Transverse colon (tissue), 4 donors: ENCODE data around the gene HDGFL2. TPM values are rescaled to one million over a fixed set of nuclear protein-coding genes. Genes with fewer than 3 reads are reported as not detected.

ENCODE experiments used
- DNase-seq: peaks from one replicate; pipeline ENCODE4 v3.0.0-alpha.2; 2019
- H3K27ac ChIP-seq, 4 donors: fragments of 200-600 bp; sonication (generic); 2 replicates each; pipeline ENCODE4 v1.5.1; 2016 to 2018; ENCODE audit warnings: inconsistent platforms in 4 of 4
- H3K27me3 ChIP-seq: fragments of 200-600 bp; sonication (generic); 2 replicates; pipeline ENCODE4 v1.5.1; 2017; ENCODE audit warnings: inconsistent platforms
- H3K36me3 ChIP-seq, 4 donors: fragments of 200-600 bp; sonication (generic); 2 replicates each; pipeline ENCODE4 v1.5.1; 2017 to 2019; ENCODE audit warnings: inconsistent platforms in 4 of 4
- H3K4me1 ChIP-seq, 4 donors: fragments of 200-600 bp; sonication (generic); 2 replicates each; pipeline ENCODE4 v1.5.1; 2017 to 2020; ENCODE audit warnings: inconsistent platforms in 4 of 4
- H3K4me3 ChIP-seq, 4 donors: fragments of 200-600 bp; sonication (generic); 1 replicate in 1 of 4; 2 replicates in 3 of 4; pipeline versions ENCODE4 v1.5.1 to v1.6.1; 2017 to 2019; ENCODE audit warnings: inconsistent platforms in 4 of 4
- H3K9me3 ChIP-seq, 2 donors: fragments of 200-600 bp; sonication (generic); 2 replicates each; pipeline ENCODE4 v1.5.1; 2017 to 2019; ENCODE audit warnings: inconsistent platforms in 2 of 2
- EP300 ChIP-seq: sonication (generic); formaldehyde crosslinking; IDR thresholded peaks from one replicate; pipeline ENCODE4 v1.6.1; 2017; ENCODE audit warnings: antibody characterized with exemption, low read depth
- POLR2A ChIP-seq: fragments of 450-650 bp; IDR thresholded peaks from one replicate; pipeline ENCODE4 v1.6.1; 2016; ENCODE audit warnings: antibody characterized with exemption, mild to moderate bottlenecking, moderate library complexity
- POLR2AphosphoS5 ChIP-seq, 3 donors: sonication (generic); formaldehyde crosslinking; IDR thresholded peaks; one replicate each; pipeline ENCODE4 v1.6.1; 2016; ENCODE audit warnings: antibody characterized with exemption in 3 of 3
- WGBS, 2 donors: methylation state at CpG; one replicate each; pipeline ENCODE4 v1.1.5; 2018; ENCODE audit warnings: low coverage in 1 of 2; 5-methylcytosine and 5-hydroxymethylcytosine counted together
- in situ Hi-C, 4 donors: fragments of 200-750 bp; cut with MboI; loops; one replicate each; pipeline versions ENCODE4 v1.15.0 to v1.15.1; 2017; ENCODE audit warnings: low sequenced_read_pairs in 3 of 4, low pct_ligation_motif_present in 1 of 4, low pct_unique_long_range_greater_than_20kb in 1 of 4
- intact Hi-C: fragments of 100-400 bp; cut with DNase I; formaldehyde crosslinking; loops from one replicate; pipeline ENCODE4 v1.15.1; 2023; ENCODE audit warnings: low total_unique reads
- total RNA-seq, 4 donors: library from RNA; depleted of rRNA; stranded (reverse); fragments of >200 nt; gene quantifications; one replicate each; pipeline ENCODE4 v1.1.0, GENCODE V29; 2016
- TF ChIP-seq, protein P1 (sequence below), 5 experiments: fragments of 200-600 bp in 3 of 5; fragments of 450-650 bp in 2 of 5; sonication (generic) in 3 of 5; IDR thresholded peaks; 1 replicate in 2 of 5; 2 replicates in 3 of 5; pipeline ENCODE4 v1.5.1; 2016 to 2017; ENCODE audit warnings: antibody characterized with exemption in 5 of 5, inconsistent platforms in 3 of 5, mild to moderate bottlenecking in 2 of 5, moderate library complexity in 1 of 5

HDGFL2 gene
- total RNA-seq, 4 donors from 2014 or later = 30.0 to 98.4 (median 38.9) TPM

- no peaks in the 10 kb centered on the region for H3K9me3 ChIP-seq
These were observed 28.9 kb downstream of the HDGFL2 start for GRCh38 chr19:4500841-4501591.

GRCh38 chr19:4501691-4502090 is 29.6 kb downstream of the HDGFL2 start:
- in situ Hi-C loops (no loop called here), intact Hi-C loops (no loop called here)
- H3K4me3 ChIP-seq = no peak overlapping the region
- no peak overlapping the region for H3K27ac ChIP-seq
- peaks cover 0 to 15% (median 0%) of the 10 kb centered on the region in 4 donors for H3K36me3 ChIP-seq
- TF ChIP-seq POLR2AphosphoS5 (IDR thresholded peaks at IDR 0.05) (no peak), EP300 (no peak), POLR2A (no peak)
- TF ChIP-seq, protein P1, sequence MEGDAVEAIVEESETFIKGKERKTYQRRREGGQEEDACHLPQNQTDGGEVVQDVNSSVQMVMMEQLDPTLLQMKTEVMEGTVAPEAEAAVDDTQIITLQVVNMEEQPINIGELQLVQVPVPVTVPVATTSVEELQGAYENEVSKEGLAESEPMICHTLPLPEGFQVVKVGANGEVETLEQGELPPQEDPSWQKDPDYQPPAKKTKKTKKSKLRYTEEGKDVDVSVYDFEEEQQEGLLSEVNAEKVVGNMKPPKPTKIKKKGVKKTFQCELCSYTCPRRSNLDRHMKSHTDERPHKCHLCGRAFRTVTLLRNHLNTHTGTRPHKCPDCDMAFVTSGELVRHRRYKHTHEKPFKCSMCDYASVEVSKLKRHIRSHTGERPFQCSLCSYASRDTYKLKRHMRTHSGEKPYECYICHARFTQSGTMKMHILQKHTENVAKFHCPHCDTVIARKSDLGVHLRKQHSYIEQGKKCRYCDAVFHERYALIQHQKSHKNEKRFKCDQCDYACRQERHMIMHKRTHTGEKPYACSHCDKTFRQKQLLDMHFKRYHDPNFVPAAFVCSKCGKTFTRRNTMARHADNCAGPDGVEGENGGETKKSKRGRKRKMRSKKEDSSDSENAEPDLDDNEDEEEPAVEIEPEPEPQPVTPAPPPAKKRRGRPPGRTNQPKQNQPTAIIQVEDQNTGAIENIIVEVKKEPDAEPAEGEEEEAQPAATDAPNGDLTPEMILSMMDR (IDR thresholded peaks at IDR 0.05) = no peak
- WGBS, 2 donors = 92% methylated on average over 25 of the region's 25 CpGs; no CpG with 5 or more reads in 1 of the 2 donors
- H3K27me3 ChIP-seq = no peaks in the 10 kb centered on the region
- no peaks in the 10 kb centered on the region for H3K9me3 ChIP-seq
- no peaks in the 10 kb centered on the region for H3K4me1 ChIP-seq
- no peak for DNase-seq

More at GRCh38 chr19:4500841-4501591, 28.9 kb downstream of the HDGFL2 start:
- H3K27me3 ChIP-seq = no peaks in the 10 kb centered on the region
- peaks cover 0 to 19% (median 0%) of the 10 kb centered on the region in 4 donors for H3K36me3 ChIP-seq
- intact Hi-C loops (no loop called here), in situ Hi-C loops (no loop called here)
- no peaks in the 10 kb centered on the region for H3K4me1 ChIP-seq
- DNase-seq = no peak
- WGBS, 2 donors = 92% methylated on average over 26 of the region's 29 CpGs; no CpG with 5 or more reads in 1 of the 2 donors
- H3K27ac ChIP-seq = no peak overlapping the region
- H3K4me3 ChIP-seq = no peak overlapping the region
- TF ChIP-seq POLR2A = no peak

DNA sequence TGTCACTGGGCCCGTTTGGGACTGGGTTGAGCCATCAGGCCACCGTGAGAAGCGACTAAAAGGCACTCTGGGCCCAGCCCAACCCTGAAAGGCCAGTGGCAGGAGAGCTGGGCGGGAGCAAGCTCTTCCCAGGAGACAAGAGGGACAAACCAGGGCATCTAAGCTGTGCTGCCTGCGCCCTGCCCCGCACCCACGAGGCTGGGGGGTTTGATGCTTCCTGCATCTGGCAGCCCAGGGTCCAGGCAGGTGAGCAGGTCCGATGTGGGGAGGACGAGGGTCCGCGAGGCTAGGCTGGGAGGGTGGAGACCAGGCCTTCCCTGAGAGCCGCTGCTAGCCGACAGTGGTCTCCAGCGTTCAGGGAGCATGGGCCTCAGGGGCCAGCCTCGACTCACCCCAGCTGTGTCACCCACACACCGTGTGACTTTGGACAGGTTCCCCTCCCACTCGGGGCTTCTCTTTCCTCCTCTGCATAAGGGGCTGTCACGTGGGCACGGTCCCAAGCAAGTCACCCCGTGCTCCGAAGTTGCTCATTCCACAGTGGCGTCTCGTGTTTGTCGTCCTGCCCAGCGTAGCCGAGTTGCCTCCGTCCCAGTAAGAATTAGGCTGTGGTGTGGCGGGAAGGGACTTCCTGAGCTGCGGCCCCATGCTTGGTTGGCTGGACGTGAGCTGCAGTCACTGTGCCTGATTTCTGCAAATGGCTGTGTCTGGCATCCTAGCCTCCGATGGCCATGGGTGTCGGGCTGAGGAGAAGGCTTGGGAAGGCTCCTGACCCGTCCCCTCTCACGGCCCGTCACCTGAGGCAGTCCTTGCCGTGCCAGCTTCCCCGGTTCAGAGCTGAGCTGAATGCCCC is 30.4 kb downstream of the HDGFL2 start:
- Histone ChIP-seq H3K27ac (no peak overlapping the region), H3K4me3 (no peak overlapping the region), H3K9me3 (no peaks in the 10 kb centered on the region), H3K36me3 (peaks cover 0 to 12% (median 0%) of the 10 kb centered on the region in 4 donors), H3K27me3 (no peaks in the 10 kb centered on the region), H3K4me1 (no peaks in the 10 kb centered on the region)
- WGBS, 2 donors = 82 to 100% methylated on average over 1 to 31 of the region's 37 CpGs
- no peak for DNase-seq
- TF ChIP-seq, protein P1 (IDR thresholded peaks at IDR 0.05) = no peak
- TF ChIP-seq POLR2AphosphoS5 (IDR thresholded peaks at IDR 0.05) (no peak), EP300 (no peak), POLR2A (no peak)
- in situ Hi-C loops = no loop called here
- intact Hi-C loops = no loop called here

DNA sequence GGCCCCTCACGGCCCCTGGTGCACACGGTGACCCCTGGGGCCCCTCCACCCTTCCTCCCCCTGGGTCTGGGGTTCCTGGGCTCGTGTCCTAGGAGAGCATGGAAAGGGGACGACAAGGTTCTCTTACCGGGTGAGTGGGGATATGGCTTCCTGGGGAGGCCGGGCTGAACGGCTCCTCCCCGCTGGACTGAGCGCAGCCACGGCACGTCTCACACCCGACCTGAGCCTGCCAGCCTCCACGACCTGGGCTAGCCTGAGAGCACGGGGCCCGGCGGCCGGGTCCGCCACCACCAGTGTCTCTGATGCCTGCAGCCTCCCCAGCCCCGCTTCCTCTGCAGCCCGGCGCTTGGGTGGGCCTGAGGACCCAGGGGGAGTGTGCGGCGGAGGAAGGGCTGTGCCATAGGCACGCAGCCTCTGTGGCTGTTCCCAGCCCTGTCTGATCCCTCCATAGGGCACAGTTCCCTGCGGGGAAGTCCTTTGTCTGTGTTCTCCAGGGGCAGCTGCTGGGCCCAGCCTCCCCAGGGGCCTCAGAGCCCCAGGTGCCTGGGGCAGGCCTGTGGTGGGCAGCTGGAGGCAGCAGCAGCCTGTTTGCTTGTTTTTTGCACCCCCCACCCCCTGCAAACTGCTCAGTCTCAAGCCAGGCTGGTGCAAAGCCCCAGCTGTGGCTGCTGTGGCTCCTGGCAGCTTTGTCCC is 31.2 kb downstream of the HDGFL2 start:
- Histone ChIP-seq H3K9me3 (no peaks in the 10 kb centered on the region), H3K36me3 (peaks cover 0 to 7% (median 0%) of the 10 kb centered on the region in 4 donors), H3K27ac (no peak overlapping the region), H3K27me3 (no peaks in the 10 kb centered on the region), H3K4me3 (no peak overlapping the region), H3K4me1 (no peaks in the 10 kb centered on the region)
- in situ Hi-C loops = no loop called here
- intact Hi-C loops = no loop called here
- no peak for DNase-seq
- no peak for TF ChIP-seq POLR2A
- TF ChIP-seq, protein P1 (IDR thresholded peaks at IDR 0.05) = no peak
- TF ChIP-seq EP300 = no peak
- no peak for TF ChIP-seq POLR2AphosphoS5 (IDR thresholded peaks at IDR 0.05)
- WGBS, 2 donors = 96% methylated on average over 21 of the region's 25 CpGs; no CpG with 5 or more reads in 1 of the 2 donors
